Measurements from ENCODE around the gene TXNDC9. TPM values are rescaled to one million over a fixed set of nuclear protein-coding genes. Genes with fewer than 3 reads are reported as not detected.
A peak's percentile ranks its signal among the peaks of the same experiment; 100 is the strongest.

The TXNDC9 gene
- total RNA-seq, 4 donors from 2014 or later: 25.3 to 37.1 (median 29.7) TPM

DNA sequence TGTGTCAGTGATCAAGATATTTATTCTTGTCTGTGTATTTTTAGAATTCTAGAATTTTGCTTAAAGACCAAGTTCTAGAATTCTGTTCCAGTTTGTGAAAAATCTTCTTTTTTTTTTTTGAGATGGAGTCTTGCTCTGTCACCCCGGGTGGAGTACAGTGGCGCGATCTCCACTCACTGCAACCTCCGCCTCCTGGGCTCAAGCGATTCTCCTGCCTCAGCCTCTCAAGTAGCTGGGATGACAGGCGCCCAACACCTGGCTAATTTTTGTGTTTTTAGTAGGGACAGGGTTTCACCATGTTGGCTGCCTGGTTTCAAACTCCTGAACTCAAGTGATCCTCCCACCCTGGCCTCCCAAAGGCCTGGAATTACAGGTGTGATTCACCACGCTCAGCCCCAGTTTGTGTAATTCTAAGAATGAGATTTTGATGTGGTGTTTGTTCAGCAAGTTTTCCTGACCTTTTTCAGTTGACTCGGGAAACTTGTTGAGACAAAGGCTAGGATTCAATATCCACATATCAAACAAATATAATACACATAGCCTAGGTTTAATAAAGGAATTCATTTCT, 4.6 kb upstream of the TXNDC9 start:
- H3K9me3 ChIP-seq: no peaks in the 10 kb centered on the region
- TF ChIP-seq, protein P1, sequence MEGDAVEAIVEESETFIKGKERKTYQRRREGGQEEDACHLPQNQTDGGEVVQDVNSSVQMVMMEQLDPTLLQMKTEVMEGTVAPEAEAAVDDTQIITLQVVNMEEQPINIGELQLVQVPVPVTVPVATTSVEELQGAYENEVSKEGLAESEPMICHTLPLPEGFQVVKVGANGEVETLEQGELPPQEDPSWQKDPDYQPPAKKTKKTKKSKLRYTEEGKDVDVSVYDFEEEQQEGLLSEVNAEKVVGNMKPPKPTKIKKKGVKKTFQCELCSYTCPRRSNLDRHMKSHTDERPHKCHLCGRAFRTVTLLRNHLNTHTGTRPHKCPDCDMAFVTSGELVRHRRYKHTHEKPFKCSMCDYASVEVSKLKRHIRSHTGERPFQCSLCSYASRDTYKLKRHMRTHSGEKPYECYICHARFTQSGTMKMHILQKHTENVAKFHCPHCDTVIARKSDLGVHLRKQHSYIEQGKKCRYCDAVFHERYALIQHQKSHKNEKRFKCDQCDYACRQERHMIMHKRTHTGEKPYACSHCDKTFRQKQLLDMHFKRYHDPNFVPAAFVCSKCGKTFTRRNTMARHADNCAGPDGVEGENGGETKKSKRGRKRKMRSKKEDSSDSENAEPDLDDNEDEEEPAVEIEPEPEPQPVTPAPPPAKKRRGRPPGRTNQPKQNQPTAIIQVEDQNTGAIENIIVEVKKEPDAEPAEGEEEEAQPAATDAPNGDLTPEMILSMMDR (IDR thresholded peaks at IDR 0.05): no peak
- no peak for TF ChIP-seq EP300 (IDR thresholded peaks at IDR 0.05)
- TF ChIP-seq POLR2A (IDR thresholded peaks at IDR 0.05): no peak
- WGBS, 2 donors: 75 to 81% methylated on average over 8 of the region's 8 CpGs
- no peaks in the 10 kb centered on the region for H3K27me3 ChIP-seq
- H3K4me3 ChIP-seq: no peak overlapping the region
- no peak overlapping the region for H3K27ac ChIP-seq
- no peaks in the 10 kb centered on the region for H3K36me3 ChIP-seq
- no peak for DNase-seq (ENCODE audit: low spot score in 2 of 2)
- H3K4me1 ChIP-seq: peaks cover 5 to 45% (median 9%) of the 10 kb centered on the region in 4 donors

GRCh38 chr2:99338029-99338585, 2.0 kb upstream of the TXNDC9 start:
- Histone ChIP-seq H3K9me3 (no peaks in the 10 kb centered on the region), H3K27me3 (no peaks in the 10 kb centered on the region), H3K27ac (peak overlapping the region in 3 of 4 donors; percentile 89 to 95 (median 93)), H3K4me3 (peak overlapping the region; percentile 61 to 96 (median 79)), H3K4me1 (peaks cover 5 to 60% (median 25%) of the 10 kb centered on the region in 4 donors), H3K36me3 (peaks cover 0 to under 1% (median 0%) of the 10 kb centered on the region in 3 donors)
- DNase-seq (ENCODE audit: low spot score in 2 of 2): no peak
- TF ChIP-seq EP300 (IDR thresholded peaks at IDR 0.05): no peak
- TF ChIP-seq, protein P1 (IDR thresholded peaks at IDR 0.05): no peak
- TF ChIP-seq POLR2A (IDR thresholded peaks at IDR 0.05): no peak
- WGBS, 2 donors: 4% methylated on average over 17 of the region's 17 CpGs

GRCh38 chr2:99337113-99338028, 1.2 kb upstream of the TXNDC9 start, which contains the start of gene EIF5B:
Gene EIF5B (plus strand): TSS chr2:99337389. CDS start chr2:99337555, 166 bp downstream.
- peak; percentile 84 to 87 for DNase-seq (ENCODE audit: low spot score in 2 of 2)
- Histone ChIP-seq H3K36me3 (peaks cover 0 to 7% (median 0%) of the 10 kb centered on the region in 3 donors), H3K27me3 (no peaks in the 10 kb centered on the region), H3K4me3 (peak within 1 kb of the TSS; percentile 61 to 96 (median 79)), H3K4me1 (peaks cover 5 to 63% (median 25%) of the 10 kb centered on the region in 4 donors), H3K27ac (peak within 1 kb of the TSS; percentile 88 to 95 (median 91)), H3K9me3 (no peaks in the 10 kb centered on the region)
- 0% methylated on average over 66 to 85 of the region's 87 CpGs for WGBS, 2 donors
- TF ChIP-seq, protein P1 (IDR thresholded peaks at IDR 0.05): peak; percentile 47 to 83 (median 75)
- TF ChIP-seq EP300 (IDR thresholded peaks at IDR 0.05) (peak; percentile 52 to 87), POLR2A (IDR thresholded peaks at IDR 0.05) (peak; percentile 15 to 32)

DNA sequence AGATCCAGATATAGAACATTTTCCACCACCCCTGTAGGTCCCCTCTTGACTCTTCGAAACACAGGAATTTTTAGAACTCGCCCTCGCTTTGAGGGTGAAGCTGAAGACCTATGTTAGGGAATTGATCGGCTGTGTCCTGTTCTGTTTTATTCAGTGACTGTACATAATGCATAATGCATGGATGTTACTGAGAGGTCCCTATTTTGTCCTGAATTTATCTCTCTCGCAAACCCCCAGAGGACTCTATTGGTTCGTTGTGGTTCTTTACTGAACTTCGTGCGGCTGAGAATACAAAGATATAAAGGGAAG, 625 bp upstream of the TXNDC9 start:
- H3K36me3 ChIP-seq: peaks cover 0 to 14% (median 0%) of the 10 kb centered on the region in 3 donors
- TF ChIP-seq EP300 (IDR thresholded peaks at IDR 0.05): no peak
- TF ChIP-seq, protein P1 (IDR thresholded peaks at IDR 0.05): no peak
- no peak for TF ChIP-seq POLR2A (IDR thresholded peaks at IDR 0.05)
- H3K4me3 ChIP-seq: peak overlapping the region; percentile 61 to 96 (median 79)
- no peaks in the 10 kb centered on the region for H3K27me3 ChIP-seq
- 0% methylated on average over 8 of the region's 8 CpGs for WGBS, 2 donors
- H3K9me3 ChIP-seq: no peaks in the 10 kb centered on the region
- DNase-seq (ENCODE audit: low spot score in 2 of 2): no peak
- peak overlapping the region; percentile 88 to 95 (median 91) for H3K27ac ChIP-seq
- H3K4me1 ChIP-seq: peaks cover 5 to 63% (median 25%) of the 10 kb centered on the region in 4 donors
